Measurements from ENCODE around the gene DGCR8.

Gene DGCR8

DNA sequence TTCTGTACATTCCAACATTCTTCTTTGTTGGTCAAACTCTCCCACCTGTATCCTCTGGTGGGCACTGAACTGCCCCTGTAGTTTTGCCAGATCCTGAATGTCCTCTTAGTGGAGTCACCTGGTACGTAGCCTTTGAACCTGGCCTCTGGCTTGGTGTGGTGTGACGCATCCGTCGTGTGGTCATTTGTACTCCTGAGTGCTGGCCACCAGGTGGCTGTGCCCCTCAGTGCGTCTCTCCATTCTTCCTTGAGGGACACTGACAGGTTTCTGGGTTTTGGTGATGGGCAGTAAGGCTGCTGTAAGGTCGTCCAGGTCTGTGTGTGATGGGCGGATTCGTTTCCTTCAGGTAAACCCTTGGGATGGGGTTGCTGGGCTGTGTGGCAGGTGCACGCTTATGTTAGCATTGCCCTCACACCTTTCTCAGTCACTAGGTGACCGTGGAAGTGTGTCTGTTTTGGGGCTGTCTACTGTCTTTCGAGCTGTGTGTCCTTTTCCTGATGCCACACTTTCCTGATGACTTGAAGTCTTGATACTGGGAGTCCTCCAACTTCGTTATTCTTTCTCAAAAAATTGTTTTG is 22.3 kb downstream of the DGCR8 start:
- ChIA-PET CTCF (no interaction called here), POLR2A (interaction anchor here (1.1 to 1.9 kb wide), 3 partner anchors 11 to 21 kb away, joined by 3 to 7 read pairs (median 4); partner anchors contain the start of genes RANBP1 and TRMT2A)
- TF ChIP-seq FOXK2 (IDR thresholded peaks at IDR 0.05) (no peak), L3MBTL2 (conservative IDR thresholded peaks at IDR 0.05) (no peak), SP1 (IDR thresholded peaks at IDR 0.05) (no peak), FOXA1 (IDR thresholded peaks at IDR 0.05) (no peak), TARDBP (IDR thresholded peaks at IDR 0.05) (no peak), ARNT (IDR thresholded peaks at IDR 0.05) (no peak), NFRKB (IDR thresholded peaks at IDR 0.05) (no peak), LEF1 (IDR thresholded peaks at IDR 0.05; ENCODE audit: borderline replicate concordance) (no peak), FOXM1 (IDR thresholded peaks at IDR 0.05; ENCODE audit: borderline replicate concordance) (no peak), BHLHE40 (IDR thresholded peaks at IDR 0.05; ENCODE audit: borderline replicate concordance) (no peak), HDGF (IDR thresholded peaks at IDR 0.05; ENCODE audit: borderline replicate concordance) (no peak), ELF4 (IDR thresholded peaks at IDR 0.05) (no peak), ZNF384 (IDR thresholded peaks at IDR 0.05) (no peak), CTBP1 (IDR thresholded peaks at IDR 0.05; ENCODE audit: borderline replicate concordance) (no peak), SUZ12 (IDR thresholded peaks at IDR 0.05) (no peak)
- TF ChIP-seq, protein P1, sequence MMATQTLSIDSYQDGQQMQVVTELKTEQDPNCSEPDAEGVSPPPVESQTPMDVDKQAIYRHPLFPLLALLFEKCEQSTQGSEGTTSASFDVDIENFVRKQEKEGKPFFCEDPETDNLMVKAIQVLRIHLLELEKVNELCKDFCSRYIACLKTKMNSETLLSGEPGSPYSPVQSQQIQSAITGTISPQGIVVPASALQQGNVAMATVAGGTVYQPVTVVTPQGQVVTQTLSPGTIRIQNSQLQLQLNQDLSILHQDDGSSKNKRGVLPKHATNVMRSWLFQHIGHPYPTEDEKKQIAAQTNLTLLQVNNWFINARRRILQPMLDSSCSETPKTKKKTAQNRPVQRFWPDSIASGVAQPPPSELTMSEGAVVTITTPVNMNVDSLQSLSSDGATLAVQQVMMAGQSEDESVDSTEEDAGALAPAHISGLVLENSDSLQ (IDR thresholded peaks at IDR 0.05), result no peak
- no peak for DNase-seq (ENCODE audit: extremely low spot score)

DNA sequence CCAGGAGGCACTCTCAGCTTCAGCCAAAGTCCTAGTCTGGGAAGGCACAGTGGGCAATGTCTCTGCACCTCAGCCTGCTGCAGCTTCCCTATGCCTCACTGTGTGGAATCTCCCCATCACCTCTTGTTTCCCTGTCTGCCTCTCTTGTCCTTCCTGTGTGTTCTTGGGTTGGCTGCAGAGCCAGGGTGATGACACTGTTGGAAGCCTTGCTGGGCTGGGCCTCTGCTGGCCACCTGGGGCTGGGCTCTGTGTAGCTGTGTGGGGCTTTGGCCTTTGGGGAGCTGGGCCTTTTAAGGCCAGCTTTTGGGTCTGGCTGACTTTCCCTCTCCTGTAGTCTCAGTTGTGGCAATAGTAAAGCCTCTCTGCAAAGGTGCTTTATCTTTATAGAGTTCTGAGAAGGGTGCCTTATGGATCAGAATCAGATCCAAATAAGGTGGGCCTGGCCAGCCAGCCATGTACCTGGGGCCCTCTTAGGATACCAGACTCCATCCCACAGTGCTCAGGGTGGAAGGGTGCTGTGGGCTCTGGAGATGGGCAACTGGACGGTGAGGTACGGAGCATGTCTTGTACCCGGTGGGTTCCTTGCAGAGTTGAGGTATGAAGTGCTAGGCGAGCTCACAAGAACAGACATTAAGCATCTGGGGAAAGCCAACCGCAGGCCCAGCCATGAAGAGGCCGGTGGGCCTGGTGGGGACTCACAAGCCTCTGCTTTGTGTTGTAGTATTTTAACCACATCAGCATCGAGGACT is 25.6 kb downstream of the DGCR8 start:
- CTCF ChIA-PET, result interaction anchor here (0.5 kb wide), 1 partner anchor 10 kb away, joined by 3 read pairs; no protein-coding TSS in a partner anchor
- POLR2A ChIA-PET, result interaction anchor here (1.0 kb wide), 1 partner anchor 26 kb away, joined by 3 read pairs; the partner anchor contains the start of gene DGCR8
- no peak for TF ChIP-seq FOXA1 (IDR thresholded peaks at IDR 0.05)
- TF ChIP-seq TARDBP (IDR thresholded peaks at IDR 0.05), result no peak
- TF ChIP-seq, protein P1 (IDR thresholded peaks at IDR 0.05), result no peak
- TF ChIP-seq BHLHE40 (IDR thresholded peaks at IDR 0.05; ENCODE audit: borderline replicate concordance), result no peak
- no peak for TF ChIP-seq SP1 (IDR thresholded peaks at IDR 0.05)
- TF ChIP-seq FOXM1 (IDR thresholded peaks at IDR 0.05; ENCODE audit: borderline replicate concordance), result no peak
- TF ChIP-seq FOXK2 (IDR thresholded peaks at IDR 0.05), result no peak
- no peak for TF ChIP-seq ARNT (IDR thresholded peaks at IDR 0.05)
- TF ChIP-seq CTBP1 (IDR thresholded peaks at IDR 0.05; ENCODE audit: borderline replicate concordance), result no peak
- no peak for TF ChIP-seq HDGF (IDR thresholded peaks at IDR 0.05; ENCODE audit: borderline replicate concordance)
- TF ChIP-seq SUZ12 (IDR thresholded peaks at IDR 0.05), result no peak
- no peak for TF ChIP-seq LEF1 (IDR thresholded peaks at IDR 0.05; ENCODE audit: borderline replicate concordance)
- TF ChIP-seq L3MBTL2 (conservative IDR thresholded peaks at IDR 0.05), result no peak
- TF ChIP-seq NFRKB (IDR thresholded peaks at IDR 0.05), result no peak
- TF ChIP-seq ELF4 (IDR thresholded peaks at IDR 0.05), result no peak
- TF ChIP-seq ZNF384 (IDR thresholded peaks at IDR 0.05), result no peak

DNA sequence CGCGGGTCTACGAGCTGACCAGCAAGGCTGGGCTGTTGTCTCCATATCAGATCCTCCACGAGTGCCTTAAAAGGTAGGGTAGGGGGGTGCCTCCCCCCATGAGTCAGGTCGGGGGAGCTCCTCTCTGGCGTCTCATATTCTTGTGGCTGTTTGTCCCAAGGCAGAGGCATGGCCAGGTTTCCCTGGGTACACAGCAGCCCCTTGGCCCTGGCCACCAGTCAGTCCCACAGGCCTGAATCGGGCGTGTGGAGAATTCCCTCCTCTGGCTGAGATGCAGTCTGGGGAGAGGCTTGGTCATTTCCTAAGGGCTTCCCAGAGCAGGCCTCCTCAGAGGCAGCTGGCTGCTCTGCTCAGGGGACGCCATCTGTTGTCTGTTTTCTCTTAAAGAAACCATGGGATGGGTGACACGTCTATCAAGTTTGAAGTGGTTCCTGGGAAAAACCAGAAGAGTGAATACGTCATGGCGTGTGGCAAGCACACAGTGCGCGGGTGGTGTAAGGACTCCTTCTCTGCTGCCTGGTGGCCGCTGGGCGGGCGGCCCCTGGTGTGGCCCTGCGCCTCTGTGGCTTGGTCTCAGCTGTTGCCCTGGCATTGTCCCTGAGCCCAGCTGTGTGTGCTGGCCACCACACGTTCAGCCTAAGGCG is 26.3 kb downstream of the DGCR8 start:
- POLR2A ChIA-PET, result interaction anchor here (2.2 kb wide), 1 partner anchor 11 kb away, joined by 14 read pairs; the partner anchor contains the start of genes RANBP1 and TRMT2A
- CTCF ChIA-PET, result no interaction called here

More for the DNA sequence above, 25.6 kb downstream of the DGCR8 start:
- DNase-seq (ENCODE audit: extremely low spot score), result no peak

DNA sequence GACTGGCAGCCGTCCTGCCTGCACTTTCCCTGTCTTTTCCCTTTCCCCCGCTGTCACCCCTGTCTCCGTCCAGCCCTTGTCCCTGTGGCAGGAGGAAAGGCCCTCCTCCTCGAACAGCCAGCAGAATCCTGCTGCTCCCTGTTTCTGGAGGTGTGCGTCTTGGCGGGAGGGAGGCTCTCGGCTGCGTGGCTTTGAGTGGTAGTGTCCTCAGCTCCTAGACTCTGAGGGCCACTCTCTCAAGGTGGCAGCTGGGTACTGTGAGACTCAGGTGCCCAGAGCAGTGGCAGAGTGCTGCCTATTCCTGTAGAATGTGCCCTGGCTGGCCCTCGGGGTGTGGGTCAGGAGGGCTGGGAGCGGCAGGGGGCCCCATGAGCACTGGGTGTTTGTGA is 26.8 kb downstream of the DGCR8 start:
- DNase-seq (ENCODE audit: extremely low spot score), result no peak
- ChIA-PET POLR2A (interaction anchor here (2.2 kb wide), 1 partner anchor 10 kb away, joined by 14 read pairs; the partner anchor contains the start of genes RANBP1 and TRMT2A), CTCF (no interaction called here)
- TF ChIP-seq ARNT (IDR thresholded peaks at IDR 0.05) (no peak), TARDBP (IDR thresholded peaks at IDR 0.05) (no peak), FOXK2 (IDR thresholded peaks at IDR 0.05) (no peak), NFRKB (IDR thresholded peaks at IDR 0.05) (no peak), L3MBTL2 (conservative IDR thresholded peaks at IDR 0.05) (no peak), ELF4 (IDR thresholded peaks at IDR 0.05) (no peak), FOXA1 (IDR thresholded peaks at IDR 0.05) (no peak), SP1 (IDR thresholded peaks at IDR 0.05) (no peak), LEF1 (IDR thresholded peaks at IDR 0.05; ENCODE audit: borderline replicate concordance) (no peak), CTBP1 (IDR thresholded peaks at IDR 0.05; ENCODE audit: borderline replicate concordance) (no peak), SUZ12 (IDR thresholded peaks at IDR 0.05) (no peak), HDGF (IDR thresholded peaks at IDR 0.05; ENCODE audit: borderline replicate concordance) (no peak), ZNF384 (IDR thresholded peaks at IDR 0.05) (no peak), FOXM1 (IDR thresholded peaks at IDR 0.05; ENCODE audit: borderline replicate concordance) (no peak), BHLHE40 (IDR thresholded peaks at IDR 0.05; ENCODE audit: borderline replicate concordance) (no peak)
- TF ChIP-seq, protein P1 (IDR thresholded peaks at IDR 0.05), result no peak

More for the DNA sequence above, 26.3 kb downstream of the DGCR8 start:
- DNase-seq (ENCODE audit: extremely low spot score), result no peak
- TF ChIP-seq ZNF384 (IDR thresholded peaks at IDR 0.05) (no peak), ELF4 (IDR thresholded peaks at IDR 0.05) (no peak), L3MBTL2 (conservative IDR thresholded peaks at IDR 0.05) (no peak), TARDBP (IDR thresholded peaks at IDR 0.05) (no peak), BHLHE40 (IDR thresholded peaks at IDR 0.05; ENCODE audit: borderline replicate concordance) (no peak), FOXA1 (IDR thresholded peaks at IDR 0.05) (no peak), NFRKB (IDR thresholded peaks at IDR 0.05) (no peak), CTBP1 (IDR thresholded peaks at IDR 0.05; ENCODE audit: borderline replicate concordance) (no peak), FOXM1 (IDR thresholded peaks at IDR 0.05; ENCODE audit: borderline replicate concordance) (no peak), ARNT (IDR thresholded peaks at IDR 0.05) (no peak), SP1 (IDR thresholded peaks at IDR 0.05) (no peak), HDGF (IDR thresholded peaks at IDR 0.05; ENCODE audit: borderline replicate concordance) (no peak), FOXK2 (IDR thresholded peaks at IDR 0.05) (no peak), LEF1 (IDR thresholded peaks at IDR 0.05; ENCODE audit: borderline replicate concordance) (no peak)
- TF ChIP-seq, protein P1 (IDR thresholded peaks at IDR 0.05), result no peak
